ENCODE results near the gene KCTD18. TPM values are rescaled to one million over a fixed set of nuclear protein-coding genes. Genes with fewer than 3 reads are reported as not detected.

KCTD18 gene
- total RNA-seq, 1 donor from 2014 or later: 31.5 TPM

Other genes with a start within 250 kb of the KCTD18 start
- 120 TPM for gene SPATS2L, start 203.4 kb downstream of the KCTD18 start, total RNA-seq (ENCODE audit: insufficient read depth, low replicate concordance)
- 22.9 TPM for gene SGO2, start 16.1 kb upstream of the KCTD18 start, total RNA-seq (ENCODE audit: insufficient read depth, low replicate concordance)
- 7.7 TPM for gene AOX1, start 75.9 kb upstream of the KCTD18 start, total RNA-seq (ENCODE audit: insufficient read depth, low replicate concordance)